Erythroblast (primary cell): ENCODE results near the gene ANKFY1.

Experiments used
- GATA1 ChIP-seq: IDR thresholded peaks from 2 replicates; pipeline ENCODE4 v1.6.1; 2011; ENCODE audit warnings: low read depth, mild to moderate bottlenecking, control low read depth, low read length, moderate library complexity
- POLR2A ChIP-seq: IDR thresholded peaks from 2 replicates; pipeline ENCODE4 v1.6.1; 2011; ENCODE audit warnings: mild to moderate bottlenecking, low read length

- no peak for TF ChIP-seq POLR2A
- no peak for TF ChIP-seq GATA1
These were observed 133.1 kb downstream of the ANKFY1 start for GRCh38 chr17:4130715-4131114.
